Endodermal cell (in vitro differentiated cells): ENCODE results near the gene NSMCE1. TPM values are rescaled to one million over a fixed set of nuclear protein-coding genes. Genes with fewer than 3 reads are reported as not detected.
A peak's percentile ranks its signal among the peaks of the same experiment; 100 is the strongest.
"Not testable (repeated sequence)": the region's sequence is repeated elsewhere in the genome, so short reads cannot be mapped to it uniquely, and the experiment has no call there.

Experiments used
- DNase-seq: peaks from one replicate; pipeline ENCODE4 v3.0.0-alpha.2; 2017
- H3K27ac ChIP-seq: 2 replicates; pipeline ENCODE4 v1.5.1; 2013; ENCODE audit warnings: mild to moderate bottlenecking, low read depth, low read length, moderate library complexity
- H3K27me3 ChIP-seq: 2 replicates; pipeline ENCODE4 v1.6.1; 2013; ENCODE audit warnings: mild to moderate bottlenecking, low read length, moderate library complexity; ENCODE audit not compliant: insufficient read depth, control insufficient read depth, poor library complexity, severe bottlenecking
- H3K36me3 ChIP-seq: 2 replicates; pipeline ENCODE4 v1.7.0; 2013; ENCODE audit warnings: mild to moderate bottlenecking, low read length, moderate library complexity; ENCODE audit not compliant: control insufficient read depth, insufficient read depth
- H3K4me1 ChIP-seq: one replicate; pipeline ENCODE4 v1.7.0; 2013; ENCODE audit warnings: low read length; ENCODE audit not compliant: control insufficient read depth, insufficient read depth
- H3K4me3 ChIP-seq: 2 replicates; pipeline ENCODE4 v1.5.1; 2013; ENCODE audit warnings: mild to moderate bottlenecking, low read length, moderate library complexity
- H3K9ac ChIP-seq: 2 replicates; pipeline ENCODE4 v1.6.1; 2013; ENCODE audit warnings: mild to moderate bottlenecking, low read length, moderate library complexity; ENCODE audit not compliant: poor library complexity, severe bottlenecking; ENCODE audit errors: extremely low read depth
- H3K9me3 ChIP-seq: 2 replicates; pipeline ENCODE4 v1.6.1; 2013; ENCODE audit warnings: mild to moderate bottlenecking, low read length, moderate library complexity; ENCODE audit not compliant: control insufficient read depth
- H3K27ac Mint-ChIP-seq: 2 replicates; pipeline ENCODE4 v1.8.0; 2020; ENCODE audit warnings: mixed read lengths
- H3K27me3 Mint-ChIP-seq: 2 replicates; pipeline ENCODE4 v1.8.0; 2021; ENCODE audit warnings: mild to moderate bottlenecking, mixed read lengths; ENCODE audit not compliant: insufficient read depth
- H3K36me3 Mint-ChIP-seq: 2 replicates; pipeline ENCODE4 v1.8.0; 2020; ENCODE audit warnings: low read depth, mixed read lengths
- H3K4me1 Mint-ChIP-seq: 2 replicates; pipeline ENCODE4 v1.8.0; 2020; ENCODE audit warnings: mixed read lengths
- H3K4me3 Mint-ChIP-seq: 2 replicates; pipeline ENCODE4 v1.8.0; 2020; ENCODE audit warnings: mild to moderate bottlenecking, moderate library complexity, mixed read lengths
- H3K9me3 Mint-ChIP-seq: 2 replicates; pipeline ENCODE4 v1.8.0; 2020; ENCODE audit warnings: mild to moderate bottlenecking, mixed read lengths
- CTCF ChIP-seq: fragments of 200-600 bp; sonication (generic); conservative IDR thresholded peaks from 2 replicates; pipeline ENCODE4 v1.5.0; 2021; ENCODE audit warnings: antibody characterized with exemption, mild to moderate bottlenecking
- WGBS, 2 experiments: methylation state at CpG; one replicate each; pipeline versions ENCODE4 v1.1.5 to v1.1.7; 2013; ENCODE audit warnings: missing lambda C conversion rate in 2 of 2, mixed read lengths in 1 of 2; ENCODE audit not compliant: insufficient coverage in 1 of 2, insufficient read length in 1 of 2; 5-methylcytosine and 5-hydroxymethylcytosine counted together
- total RNA-seq, 2 donors: library from RNA; stranded (reverse); fragmentation: NEBNext Ultra II Directional in 1 of 2; extraction: Animal tissue kit (Norgen Biotek cat#: 25700) in 1 of 2; gene quantifications; 2 replicates in 1 of 2; 3 replicates in 1 of 2; pipeline ENCODE4 v1.2.1, GENCODE V29; 2021

The NSMCE1 gene
- total RNA-seq, 2 donors from 2014 or later = 22.3 to 22.4 TPM

GRCh38 chr16:27284865-27285675 is 16.5 kb upstream of the NSMCE1 start:
- no peaks in the 10 kb centered on the region for H3K9me3 ChIP-seq
- WGBS, 2 experiments = 88 to 94% methylated on average over 7 of the region's 7 CpGs
- DNase-seq = no peak
- H3K36me3 ChIP-seq = no peaks in the 10 kb centered on the region
- Mint-ChIP-seq H3K4me1 (peaks cover 10% of the 10 kb centered on the region), H3K27ac (no peak overlapping the region), H3K4me3 (no peak overlapping the region), H3K36me3 (no peaks in the 10 kb centered on the region), H3K9me3 (no peaks in the 10 kb centered on the region), H3K27me3 (no peaks in the 10 kb centered on the region)
- no peaks in the 10 kb centered on the region for H3K27me3 ChIP-seq
- no peak overlapping the region for H3K4me3 ChIP-seq
- TF ChIP-seq CTCF = no peak
- H3K27ac ChIP-seq = no peak overlapping the region
- no peak overlapping the region for H3K9ac ChIP-seq
- H3K4me1 ChIP-seq = peaks cover 5% of the 10 kb centered on the region

GRCh38 chr16:27281243-27281642 is 12.7 kb upstream of the NSMCE1 start:
- Mint-ChIP-seq H3K4me1 (peaks cover 10% of the 10 kb centered on the region), H3K4me3 (no peak overlapping the region), H3K9me3 (no peaks in the 10 kb centered on the region), H3K27me3 (no peaks in the 10 kb centered on the region), H3K36me3 (no peaks in the 10 kb centered on the region), H3K27ac (no peak overlapping the region)
- DNase-seq = peak; percentile 66
- peaks cover 5% of the 10 kb centered on the region for H3K4me1 ChIP-seq
- no peaks in the 10 kb centered on the region for H3K9me3 ChIP-seq
- WGBS, 2 experiments = 64 to 71% methylated on average over 5 to 7 of the region's 7 CpGs
- no peak overlapping the region for H3K9ac ChIP-seq
- no peaks in the 10 kb centered on the region for H3K36me3 ChIP-seq
- H3K4me3 ChIP-seq = no peak overlapping the region
- no peak overlapping the region for H3K27ac ChIP-seq
- no peaks in the 10 kb centered on the region for H3K27me3 ChIP-seq
- TF ChIP-seq CTCF = no peak

- Histone ChIP-seq H3K27ac (no peak overlapping the region), H3K36me3 (no peaks in the 10 kb centered on the region), H3K27me3 (peaks cover 8% of the 10 kb centered on the region), H3K4me3 (no peak overlapping the region), H3K9me3 (no peaks in the 10 kb centered on the region), H3K4me1 (no peaks in the 10 kb centered on the region), H3K9ac (no peak overlapping the region)
- peaks cover 3% of the 10 kb centered on the region for H3K4me1 Mint-ChIP-seq
- no peak overlapping the region for H3K27ac Mint-ChIP-seq
- no peaks in the 10 kb centered on the region for H3K9me3 Mint-ChIP-seq
- WGBS, 2 experiments = 100% methylated on average over 1 of the region's 1 CpG; no CpG with 5 or more reads in 1 of the 2 experiments
- H3K4me3 Mint-ChIP-seq = no peak overlapping the region
- peaks cover 1% of the 10 kb centered on the region for H3K36me3 Mint-ChIP-seq
- peaks cover 2% of the 10 kb centered on the region for H3K27me3 Mint-ChIP-seq
- no peak for DNase-seq
- no peak for TF ChIP-seq CTCF
These were observed 6.8 kb upstream of the NSMCE1 start for GRCh38 chr16:27275394-27275793.

GRCh38 chr16:27274424-27274874 is 5.9 kb upstream of the NSMCE1 start:
- not testable (repeated sequence) for H3K36me3 ChIP-seq, H3K4me1 Mint-ChIP-seq, H3K9me3 ChIP-seq, H3K27ac ChIP-seq, H3K27ac Mint-ChIP-seq, H3K36me3 Mint-ChIP-seq, H3K4me1 ChIP-seq, H3K9me3 Mint-ChIP-seq, H3K4me3 Mint-ChIP-seq, H3K9ac ChIP-seq, H3K27me3 ChIP-seq, H3K4me3 ChIP-seq, H3K27me3 Mint-ChIP-seq
- WGBS, 2 experiments = 86 to 88% methylated on average over 6 to 7 of the region's 7 CpGs
- peak; percentile 0 for DNase-seq
